ENCODE measurements around the gene ZNF606. TPM values are rescaled to one million over a fixed set of nuclear protein-coding genes. Genes with fewer than 3 reads are reported as not detected.

The ZNF606 gene
- total and polyA plus RNA-seq, 9 of the 15 experiments (the other 6 are each of a cell fraction or from before 2014, with no cell fraction given): 0.03 to 0.98 (median 0.28) TPM

DNA sequence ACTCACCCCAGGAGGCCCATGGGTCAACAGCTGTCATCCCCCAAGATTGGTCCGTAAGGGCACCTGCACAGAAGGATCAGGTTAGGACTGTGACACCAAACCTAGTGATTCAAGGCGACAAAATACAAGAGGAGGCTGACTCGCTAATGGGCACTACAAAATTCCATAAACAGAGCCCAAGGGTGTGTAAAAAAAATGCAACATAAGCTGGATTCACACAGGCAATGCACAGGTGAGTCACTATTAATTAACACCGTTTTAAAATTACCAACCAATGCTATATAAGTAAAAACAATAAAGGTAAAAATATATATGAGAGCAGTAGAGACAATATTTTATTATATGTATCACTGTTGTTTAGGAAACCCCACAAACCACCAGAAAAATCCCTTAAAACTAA, 1.9 kb downstream of the ZNF606 start:
- no peak overlapping the region for H3K4me2 ChIP-seq (ENCODE audit: insufficient read depth, low read length)
- no TSS peak for BruUV-seq (replicated peaks)
- H3K27ac ChIP-seq (ENCODE audit: extremely low read depth, low read depth, low read length): no peak overlapping the region
- no peaks in the 10 kb centered on the region for H3K79me2 ChIP-seq (ENCODE audit: control insufficient read depth, insufficient read depth, low read length)
- no peaks in the 10 kb centered on the region; the same call in 1 of the 2 replicates for H3K9me3 ChIP-seq (replicated peaks; ENCODE audit: control insufficient read depth, insufficient read depth, low read depth, low read length)
- POLR2A ChIA-PET: no interaction called here
- 0% methylated on average over 4 of the region's 4 CpGs for WGBS (ENCODE audit: insufficient coverage, low coverage, missing lambda C conversion rate)
- no peak overlapping the region for H3K4me3 ChIP-seq
- H2AFZ ChIP-seq (ENCODE audit: low read depth, low read length): no peak overlapping the region
- TF ChIP-seq, protein P1, sequence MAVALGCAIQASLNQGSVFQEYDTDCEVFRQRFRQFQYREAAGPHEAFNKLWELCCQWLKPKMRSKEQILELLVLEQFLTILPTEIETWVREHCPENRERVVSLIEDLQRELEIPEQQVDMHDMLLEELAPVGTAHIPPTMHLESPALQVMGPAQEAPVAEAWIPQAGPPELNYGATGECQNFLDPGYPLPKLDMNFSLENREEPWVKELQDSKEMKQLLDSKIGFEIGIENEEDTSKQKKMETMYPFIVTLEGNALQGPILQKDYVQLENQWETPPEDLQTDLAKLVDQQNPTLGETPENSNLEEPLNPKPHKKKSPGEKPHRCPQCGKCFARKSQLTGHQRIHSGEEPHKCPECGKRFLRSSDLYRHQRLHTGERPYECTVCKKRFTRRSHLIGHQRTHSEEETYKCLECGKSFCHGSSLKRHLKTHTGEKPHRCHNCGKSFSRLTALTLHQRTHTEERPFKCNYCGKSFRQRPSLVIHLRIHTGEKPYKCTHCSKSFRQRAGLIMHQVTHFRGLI (CRISPR knock-in tag; IDR thresholded peaks at IDR 0.05): no peak
- no peaks in the 10 kb centered on the region for H3K9me1 ChIP-seq (ENCODE audit: control insufficient read depth, insufficient read depth, low read length)
- DNase-seq (ENCODE audit: extremely low read depth in 1 of 4, low spot score in 3 of 4): no peak
- CTCF ChIA-PET (ENCODE audit: low intra/inter-chr PET ratio): no interaction called here
- FAIRE-seq: no peak
- in situ Hi-C loops (cut with MboI): no loop called here
- no peaks in the 10 kb centered on the region for H3K36me3 ChIP-seq (ENCODE audit: control insufficient read depth, insufficient read depth, low read length)
- peaks cover 0 to 9% of the 10 kb centered on the region in 2 experiments; a peak in 2 of 5 replicates for H3K4me1 ChIP-seq (replicated peaks in 1 of 2; ENCODE audit: control insufficient read depth in 2 of 2, insufficient read depth in 2 of 2, low read length in 2 of 2)
- ATAC-seq: no peak
- H3K27me3 ChIP-seq (ENCODE audit: control insufficient read depth in 2 of 2, insufficient read depth in 2 of 2, low read length in 2 of 2): no peaks in the 10 kb centered on the region
- H3K9ac ChIP-seq (ENCODE audit: insufficient read depth in 1 of 2, low read depth in 2 of 2, low read length in 2 of 2): no peak overlapping the region
- no peaks in the 10 kb centered on the region for H4K20me1 ChIP-seq (replicated peaks; ENCODE audit: control insufficient read depth, insufficient read depth, low read length)
- intact Hi-C loops (cut with micrococcal nuclease): no loop called here

DNA sequence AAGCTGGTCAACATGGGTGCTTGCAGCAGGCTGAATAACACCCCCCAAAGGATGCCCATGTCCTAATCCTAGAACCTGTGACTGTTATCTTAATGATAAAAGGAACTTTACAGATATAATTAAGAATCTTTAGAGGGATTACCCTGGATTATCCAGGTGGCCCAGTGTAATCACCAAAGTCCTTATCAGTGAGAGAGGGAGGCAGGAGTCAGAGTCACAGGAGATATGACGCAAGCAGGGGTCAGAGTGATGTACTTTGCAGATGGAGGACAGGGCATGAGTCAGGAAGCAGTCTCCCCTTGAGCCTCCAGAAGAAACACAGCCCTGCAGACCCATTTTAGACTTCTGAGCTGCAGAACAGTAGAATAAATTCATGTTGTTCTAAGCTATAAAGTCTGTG, 9.8 kb downstream of the ZNF606 start:
- WGBS (ENCODE audit: insufficient coverage, low coverage, missing lambda C conversion rate): 0% methylated on average over 1 of the region's 1 CpG
- POLR2A ChIA-PET: no interaction called here
- no peak overlapping the region for H3K9ac ChIP-seq (ENCODE audit: insufficient read depth in 1 of 2, low read depth in 2 of 2, low read length in 2 of 2)
- ATAC-seq (no peak), FAIRE-seq (no peak), DNase-seq (ENCODE audit: extremely low read depth in 1 of 4, low spot score in 3 of 4) (no peak)
- H3K9me3 ChIP-seq (replicated peaks; ENCODE audit: control insufficient read depth, insufficient read depth, low read depth, low read length): no peaks in the 10 kb centered on the region; the same call in 1 of the 2 replicates
- in situ Hi-C loops (cut with MboI) (no loop called here), intact Hi-C loops (cut with micrococcal nuclease) (no loop called here)
- H4K20me1 ChIP-seq (replicated peaks; ENCODE audit: control insufficient read depth, insufficient read depth, low read length): no peaks in the 10 kb centered on the region
- no TSS peak for BruUV-seq (replicated peaks)
- H3K79me2 ChIP-seq (ENCODE audit: control insufficient read depth, insufficient read depth, low read length): no peaks in the 10 kb centered on the region
- H3K27ac ChIP-seq (ENCODE audit: extremely low read depth, low read depth, low read length): no peak overlapping the region
- no peaks in the 10 kb centered on the region for H3K36me3 ChIP-seq (ENCODE audit: control insufficient read depth, insufficient read depth, low read length)
- CTCF ChIA-PET (ENCODE audit: low intra/inter-chr PET ratio): no interaction called here
- no peaks in the 10 kb centered on the region for H3K4me1 ChIP-seq (replicated peaks in 1 of 2; ENCODE audit: control insufficient read depth in 2 of 2, insufficient read depth in 2 of 2, low read length in 2 of 2)
- no peak overlapping the region for H3K4me2 ChIP-seq (ENCODE audit: insufficient read depth, low read length)
- TF ChIP-seq ZNF609 (CRISPR knock-in tag; IDR thresholded peaks at IDR 0.05; ENCODE audit: borderline replicate concordance) (no peak), PTTG1 (tag; IDR thresholded peaks at IDR 0.05; ENCODE audit: low read depth) (no peak), TRIM24 (IDR thresholded peaks at IDR 0.05) (no peak), NFIX (CRISPR knock-in tag; IDR thresholded peaks at IDR 0.05; ENCODE audit: low read depth) (no peak), IFI16 (CRISPR knock-in tag; IDR thresholded peaks at IDR 0.05) (no peak), CBFA2T2 (conservative IDR thresholded peaks at IDR 0.05) (no peak)
- no peaks in the 10 kb centered on the region for H3K9me1 ChIP-seq (ENCODE audit: control insufficient read depth, insufficient read depth, low read length)
- no peak overlapping the region for H3K4me3 ChIP-seq
- no peak overlapping the region for H2AFZ ChIP-seq (ENCODE audit: low read depth, low read length)
- H3K27me3 ChIP-seq (ENCODE audit: control insufficient read depth in 2 of 2, insufficient read depth in 2 of 2, low read length in 2 of 2): no peaks in the 10 kb centered on the region
